Keratinocyte (primary cell): ENCODE data around the gene CCBE1.

Experiments
- CTCF ChIP-seq, 3 experiments: IDR thresholded peaks in 1 of 3; conservative IDR thresholded peaks in 1 of 3; optimal IDR thresholded peaks in 1 of 3; 2 replicates in 2 of 3; 3 replicates in 1 of 3; pipeline versions ENCODE3 to v1.5.1; 2011; ENCODE audit warnings: low read length in 3 of 3, mild to moderate bottlenecking in 3 of 3, moderate library complexity in 2 of 3, control low read depth in 1 of 3, inconsistent platforms in 1 of 3; ENCODE audit not compliant: insufficient read depth in 2 of 3; ENCODE audit errors: extremely low read depth in 1 of 3
- EZH2 ChIP-seq: IDR thresholded peaks from one replicate; pipeline ENCODE4 v1.6.1; 2012; ENCODE audit warnings: inconsistent platforms, mild to moderate bottlenecking, low read length, moderate library complexity

- TF ChIP-seq CTCF (optimal IDR thresholded peaks at IDR 0.05 in 1 of 3, IDR thresholded peaks at IDR 0.05 in 1 of 3, conservative IDR thresholded peaks at IDR 0.05 in 1 of 3; ENCODE audit: extremely low read depth in 1 of 3, insufficient read depth in 2 of 3, low read length in 3 of 3) (no peak), EZH2 (no peak)
Observed at GRCh38 chr18:59661891-59662701, 35.1 kb downstream of the CCBE1 start.
